ENCODE measurements around the gene CRHR2.

Gene CRHR2

DNA sequence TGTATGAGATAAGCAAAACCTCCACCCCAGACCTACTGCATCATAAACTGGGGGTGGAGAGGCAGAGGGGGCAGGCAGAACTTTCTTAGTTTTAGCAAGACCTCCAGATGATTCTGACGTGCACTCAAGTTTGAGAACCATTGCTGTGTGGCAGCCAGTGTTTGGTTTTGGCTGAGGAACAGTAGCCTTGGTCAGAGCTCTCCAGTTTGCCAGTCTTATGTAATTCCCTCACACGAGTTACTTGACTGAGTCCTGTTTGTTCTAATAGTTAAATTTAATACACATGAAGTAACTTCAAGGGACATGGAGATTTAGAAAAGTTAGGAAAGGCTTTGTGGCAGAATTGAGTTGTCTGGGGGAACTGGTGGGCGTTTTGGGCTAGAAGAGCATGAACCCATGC lies 49.0 kb downstream of the CRHR2 start:
- DNase-seq (ENCODE audit: low read depth in 1 of 2, low spot score in 1 of 2) = no peak

DNA sequence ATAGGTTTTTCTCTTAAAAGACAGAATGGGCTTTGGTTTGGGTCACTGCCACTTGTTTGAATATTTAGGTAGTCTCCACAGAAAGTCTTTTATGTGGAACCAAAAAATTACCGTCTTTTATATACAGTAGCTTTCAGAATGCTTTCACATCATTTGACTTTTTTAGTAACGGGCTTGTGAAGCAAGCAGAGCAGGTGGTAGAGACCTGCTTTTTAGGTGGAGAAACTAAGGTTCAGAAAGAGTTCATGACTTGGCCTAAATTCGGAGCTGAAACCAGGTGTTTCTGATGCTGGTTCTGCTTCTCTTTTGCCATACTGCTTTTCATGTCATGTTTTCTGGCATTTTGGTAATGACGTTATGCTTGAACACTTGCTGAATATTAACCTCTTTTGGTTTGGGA lies 51.3 kb downstream of the CRHR2 start:
- DNase-seq (ENCODE audit: low read depth in 1 of 2, low spot score in 1 of 2) = no peak

DNA sequence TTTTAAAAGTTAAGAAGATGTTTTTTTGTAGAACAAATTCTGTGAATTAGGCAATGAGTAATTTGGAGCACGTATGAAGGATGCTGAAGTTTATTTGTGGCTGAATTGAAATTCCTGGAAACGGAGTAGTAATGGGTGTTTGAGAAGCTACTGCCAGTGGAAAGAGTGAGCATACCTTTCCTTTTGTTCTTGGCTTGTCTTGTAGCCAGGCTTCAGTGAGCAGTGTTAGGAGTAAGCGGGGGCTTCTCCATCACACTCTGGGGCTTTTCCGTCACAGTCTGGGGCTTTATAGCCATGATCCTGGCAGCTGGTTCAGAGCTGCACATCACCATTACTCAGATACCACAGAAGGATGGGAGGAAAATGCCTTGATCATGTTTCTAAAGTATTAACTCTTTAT lies 55.2 kb downstream of the CRHR2 start:
- no peak for DNase-seq (ENCODE audit: low read depth in 1 of 2, low spot score in 1 of 2)

DNA sequence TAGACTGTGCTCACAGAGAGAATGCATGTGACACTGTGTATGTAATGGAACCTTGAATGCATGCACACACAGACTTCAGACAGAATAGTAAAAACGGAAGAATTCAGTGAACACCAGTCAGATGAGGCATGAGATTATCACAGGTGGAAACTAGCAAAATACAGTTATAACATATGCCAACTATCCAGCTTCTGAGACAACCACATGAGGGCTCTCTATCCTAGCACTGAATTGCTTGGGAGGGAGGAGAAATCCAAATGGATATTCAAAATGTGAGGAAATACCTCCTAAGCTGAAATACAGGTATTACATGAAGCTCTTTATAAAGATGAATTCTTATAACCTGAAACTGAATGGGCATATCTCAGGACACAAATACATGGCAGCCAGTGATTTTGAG lies 57.0 kb downstream of the CRHR2 start:
- DNase-seq (ENCODE audit: low read depth in 1 of 2, low spot score in 1 of 2) = no peak

DNA sequence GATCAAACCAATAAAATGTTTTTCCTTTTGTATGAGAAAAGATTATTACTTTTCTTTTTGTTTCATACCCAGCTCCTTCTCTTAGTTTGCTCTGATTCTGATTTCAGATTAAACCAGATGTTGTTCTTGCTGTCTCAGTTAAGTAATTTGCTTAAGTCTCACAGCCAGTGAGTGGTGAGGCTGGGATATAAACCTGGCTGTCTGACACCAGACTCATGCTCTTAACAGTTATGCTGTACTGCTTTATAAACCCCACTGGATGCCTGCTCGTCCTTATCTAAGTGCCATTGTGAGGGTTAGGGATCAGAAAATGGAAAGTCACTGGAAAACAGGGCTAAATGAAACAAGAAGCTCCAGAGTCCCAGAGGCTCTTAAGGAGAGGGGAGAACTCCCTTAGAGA lies 63.3 kb downstream of the CRHR2 start:
- no peak for DNase-seq (ENCODE audit: low read depth in 1 of 2, low spot score in 1 of 2)

DNA sequence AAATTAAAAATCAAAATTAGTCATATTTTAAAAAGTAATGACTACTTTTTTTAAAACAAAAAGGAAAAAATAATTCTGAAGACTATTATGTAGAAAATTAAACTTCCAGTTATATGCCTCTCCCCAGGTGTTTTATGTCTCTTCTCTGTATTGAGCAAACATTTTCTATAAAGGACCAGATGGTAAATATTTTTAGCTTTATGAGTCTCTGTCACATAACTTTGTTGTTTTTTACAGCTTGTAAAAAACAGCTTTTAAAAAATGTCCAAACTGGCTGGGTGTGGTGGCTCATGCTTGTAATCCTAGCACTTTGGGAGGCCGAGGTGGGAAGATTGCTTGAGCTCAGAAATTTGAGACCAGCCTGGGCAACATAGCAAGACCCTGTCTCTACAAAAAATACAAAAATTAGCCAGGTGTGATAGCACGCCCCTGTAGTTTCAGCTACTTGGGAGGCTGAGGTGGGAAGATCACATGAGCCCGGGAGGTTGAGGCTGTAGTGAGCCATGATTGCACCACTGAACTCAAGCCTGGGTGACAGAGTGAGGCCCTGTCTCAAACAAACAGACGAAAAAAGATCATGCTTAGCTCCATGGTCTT lies 64.1 kb downstream of the CRHR2 start:
- no peak for DNase-seq (ENCODE audit: low read depth in 1 of 2, low spot score in 1 of 2)

DNA sequence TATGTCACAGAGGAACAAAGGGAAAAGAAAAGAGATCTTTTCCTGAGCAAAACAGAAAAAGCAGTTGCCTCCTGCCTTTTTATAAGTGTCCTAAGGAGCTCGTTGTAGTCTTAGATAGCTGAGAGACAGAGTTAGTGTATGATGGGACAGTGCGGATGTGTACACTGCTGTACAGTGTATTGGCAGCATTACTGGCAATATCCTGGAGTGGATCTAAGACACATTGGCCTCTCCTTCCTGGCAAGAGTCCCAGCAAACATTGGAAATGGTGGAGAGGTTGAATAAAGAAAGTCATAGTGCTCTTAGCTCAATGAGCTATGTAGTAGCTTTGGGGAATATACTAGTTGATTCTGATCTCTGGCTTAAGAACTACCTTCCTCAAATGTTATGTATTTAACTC lies 64.9 kb downstream of the CRHR2 start:
- DNase-seq (ENCODE audit: low read depth in 1 of 2, low spot score in 1 of 2) = no peak

DNA sequence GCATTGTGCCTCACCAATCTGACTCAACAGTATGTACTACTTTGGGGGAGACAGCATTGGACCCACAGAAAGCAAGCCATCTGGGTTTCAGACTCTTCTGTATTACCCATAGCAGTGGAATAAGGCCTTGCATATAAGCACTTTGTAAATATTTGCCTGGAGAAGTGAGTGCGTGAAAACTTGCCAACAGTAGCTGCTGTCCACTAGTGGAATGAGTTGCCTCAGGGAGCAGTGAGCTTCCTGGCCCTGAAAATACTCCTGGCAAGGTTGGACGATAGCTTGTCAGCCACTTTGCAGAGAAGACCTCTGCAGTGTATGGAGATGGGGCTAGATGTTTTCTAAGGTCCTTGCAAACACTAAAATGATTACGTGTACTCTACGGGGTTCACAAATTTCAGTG lies 65.9 kb downstream of the CRHR2 start:
- DNase-seq (ENCODE audit: low read depth in 1 of 2, low spot score in 1 of 2) = no peak

DNA sequence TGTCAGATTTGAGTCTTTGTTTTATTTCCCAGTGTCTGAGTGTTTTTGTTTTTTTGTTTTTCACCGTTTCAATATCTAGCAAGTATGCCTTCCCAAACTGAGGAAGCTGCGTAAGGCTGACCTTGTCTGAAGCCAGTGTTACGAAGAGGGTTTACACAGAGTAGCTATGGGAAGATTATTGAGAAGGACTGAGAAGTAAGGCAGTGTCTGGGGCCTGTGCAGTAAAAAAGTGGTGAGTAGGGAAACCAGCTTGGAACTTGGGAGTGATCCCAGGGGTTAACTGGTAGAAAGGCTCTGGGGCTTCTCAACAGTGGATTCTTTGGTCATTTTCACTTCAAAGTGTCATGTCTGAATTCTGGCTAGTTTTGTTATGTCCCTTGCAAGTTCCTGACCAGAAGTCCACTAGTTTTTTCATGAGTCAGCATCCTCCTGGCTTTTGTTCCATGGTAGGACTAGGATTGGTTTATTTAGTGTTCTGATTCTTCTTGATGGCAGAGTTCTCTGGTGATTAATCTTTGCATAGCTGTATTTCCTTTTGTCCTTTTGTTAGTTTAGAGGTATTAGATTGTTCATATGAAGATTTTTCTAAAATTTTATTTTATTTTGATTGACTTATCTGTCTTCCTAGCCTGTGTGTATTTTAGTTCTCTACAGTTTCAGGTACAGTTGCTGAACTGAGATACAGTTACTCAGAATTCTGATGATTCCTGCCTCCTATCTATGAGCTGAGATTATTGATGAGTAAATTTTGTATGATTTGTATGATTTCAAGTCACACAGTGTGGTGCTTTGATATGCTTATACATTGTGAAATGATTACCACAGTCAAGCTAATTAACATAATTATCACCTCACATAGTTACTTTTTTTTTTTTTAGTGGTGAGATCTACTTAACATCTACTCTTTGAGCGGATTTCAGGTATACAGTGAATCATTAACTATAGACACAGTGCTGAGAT lies 68.6 kb downstream of the CRHR2 start:
- DNase-seq (ENCODE audit: low read depth in 1 of 2, low spot score in 1 of 2) = no peak

DNA sequence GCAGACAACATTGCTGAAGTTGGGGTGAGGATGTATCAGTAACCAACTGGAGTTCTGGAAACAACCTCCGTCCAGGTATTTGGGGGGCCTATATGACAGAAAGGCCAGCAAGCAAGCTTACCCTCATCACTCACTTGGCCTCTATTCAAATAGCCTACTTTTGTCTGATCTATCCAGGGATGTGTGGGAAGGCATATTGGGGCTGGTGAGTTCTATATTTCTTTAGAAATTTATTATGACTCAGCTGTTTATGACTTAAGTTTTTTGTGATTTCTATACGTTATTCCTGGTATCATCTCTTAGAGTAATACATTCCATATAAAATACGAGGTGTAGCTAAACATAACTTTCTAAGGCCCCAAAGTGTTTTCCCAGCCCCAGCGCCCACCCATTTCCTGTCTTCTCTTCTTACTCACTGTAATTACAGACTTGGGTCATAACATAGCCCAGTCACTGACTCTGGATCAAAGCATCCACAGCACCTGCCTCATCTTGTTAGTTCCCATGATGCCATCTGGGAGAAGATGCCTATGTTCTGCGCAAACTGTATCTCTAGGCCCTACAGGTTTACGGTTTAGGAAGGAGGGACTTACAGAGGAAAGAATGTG lies 69.5 kb downstream of the CRHR2 start:
- no peak for DNase-seq (ENCODE audit: low read depth in 1 of 2, low spot score in 1 of 2)

DNA sequence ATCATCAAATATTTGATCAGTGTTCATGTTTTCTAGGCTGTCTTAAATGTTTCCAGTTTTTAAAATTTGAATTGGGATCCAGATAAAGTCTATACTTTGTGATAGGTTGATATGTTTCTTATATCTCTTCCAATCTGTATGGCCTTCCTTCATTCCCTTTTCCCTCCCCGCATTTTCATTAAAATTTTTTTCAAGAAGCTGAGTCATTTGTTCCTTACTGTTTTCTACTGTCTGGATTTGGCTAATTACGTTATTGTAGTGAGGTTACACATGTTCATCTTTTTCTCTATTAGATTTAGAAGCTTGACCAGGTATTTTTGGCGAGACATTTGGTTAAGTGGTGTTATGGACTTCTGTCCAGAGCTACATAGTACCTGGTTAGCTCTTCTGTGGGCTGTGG lies 76.4 kb downstream of the CRHR2 start:
- no peak for DNase-seq (ENCODE audit: low read depth in 1 of 2, low spot score in 1 of 2)

DNA sequence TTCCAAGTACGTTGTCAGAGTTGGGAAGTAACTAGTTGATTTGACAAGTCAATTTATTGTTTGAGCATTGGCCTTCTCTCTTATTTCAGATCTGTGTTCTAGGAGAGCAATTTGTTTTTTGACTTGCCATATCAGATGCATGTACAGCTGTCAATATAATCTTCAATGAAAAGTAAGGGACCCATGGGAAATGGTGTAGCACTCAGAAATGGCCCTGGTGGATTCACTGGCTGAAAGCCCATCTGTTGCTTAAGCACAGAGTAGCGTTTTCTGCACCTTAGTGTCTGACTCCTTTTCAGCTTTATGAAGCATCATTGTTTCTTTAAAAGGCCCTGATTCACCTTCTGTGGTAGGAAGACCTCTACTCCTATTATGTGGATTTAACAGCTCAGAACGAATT lies 77.4 kb downstream of the CRHR2 start:
- no peak for DNase-seq (ENCODE audit: low read depth in 1 of 2, low spot score in 1 of 2)
